ENCODE data around the gene FLVCR1.
"Not testable (repeated sequence)": the region's sequence is repeated elsewhere in the genome, so short reads cannot be mapped to it uniquely, and the experiment has no call there.

Gene FLVCR1

GRCh38 chr1:212862111-212862690 is 4.1 kb downstream of the FLVCR1 start:
- 100% methylated on average over 2 of the region's 2 CpGs for WGBS
- Histone ChIP-seq H3K4me3 (ENCODE audit: insufficient read depth in 1 of 2, low read depth in 1 of 2, low read length in 2 of 2) (no peak overlapping the region), H2BK15ac (ENCODE audit: low read depth, poor library complexity, severe bottlenecking) (no peak overlapping the region), H3K9ac (ENCODE audit: low read length) (no peak overlapping the region), H3K27me3 (ENCODE audit: control insufficient read depth in 1 of 2, insufficient read depth in 1 of 2, low read length in 2 of 2) (no peaks in the 10 kb centered on the region), H4K8ac (ENCODE audit: low read length) (no peak overlapping the region), H3K4me1 (ENCODE audit: control insufficient read depth, insufficient read depth, low read depth, low read length) (peaks cover 10% of the 10 kb centered on the region), H3K23ac (ENCODE audit: low read length in 2 of 2) (no peak overlapping the region), H3K79me1 (replicated peaks; ENCODE audit: low read length, poor library complexity, severe bottlenecking) (peaks cover 13% of the 10 kb centered on the region), H3K18ac (ENCODE audit: low read depth in 1 of 2, low read length in 2 of 2) (no peak overlapping the region), H4K91ac (ENCODE audit: low read length) (no peak overlapping the region), H3K4me2 (ENCODE audit: low read length, poor library complexity, severe bottlenecking) (no peak overlapping the region), H2BK5ac (ENCODE audit: low read depth, low read length, poor library complexity, severe bottlenecking) (no peak overlapping the region), H2AFZ (ENCODE audit: low read depth, low read length) (no peak overlapping the region), H3K9me3 (ENCODE audit: control insufficient read depth, low read length) (no peaks in the 10 kb centered on the region), H2BK120ac (ENCODE audit: low read depth, low read length) (no peak overlapping the region), H3K36me3 (ENCODE audit: control insufficient read depth in 1 of 2, insufficient read depth in 2 of 2, low read depth in 1 of 2, low read length in 2 of 2) (peaks cover 0 to 28% of the 10 kb centered on the region in 2 experiments), H3K14ac (ENCODE audit: low read length in 2 of 2) (no peak overlapping the region), H2AK5ac (ENCODE audit: low read length, severe bottlenecking) (no peak overlapping the region), H2BK12ac (ENCODE audit: low read length in 2 of 2) (no peak overlapping the region), H3K4ac (ENCODE audit: low read depth in 1 of 2, low read length in 2 of 2) (no peak overlapping the region), H3K27ac (ENCODE audit: low read length, poor library complexity, severe bottlenecking) (no peak overlapping the region)
- no peak for DNase-seq

GRCh38 chr1:212863345-212863744 is 5.3 kb downstream of the FLVCR1 start:
- H3K18ac ChIP-seq (ENCODE audit: low read depth in 1 of 2, low read length in 2 of 2); H2AK5ac ChIP-seq (ENCODE audit: low read length, severe bottlenecking); H2BK12ac ChIP-seq (ENCODE audit: low read length in 2 of 2); H3K27me3 ChIP-seq (ENCODE audit: control insufficient read depth in 1 of 2, insufficient read depth in 1 of 2, low read length in 2 of 2); H4K8ac ChIP-seq (ENCODE audit: low read length); H2BK15ac ChIP-seq (ENCODE audit: low read depth, poor library complexity, severe bottlenecking); H3K9me3 ChIP-seq (ENCODE audit: control insufficient read depth, low read length); H3K4ac ChIP-seq (ENCODE audit: low read depth in 1 of 2, low read length in 2 of 2); H3K4me3 ChIP-seq (ENCODE audit: insufficient read depth in 1 of 2, low read depth in 1 of 2, low read length in 2 of 2); H4K91ac ChIP-seq (ENCODE audit: low read length); H3K9ac ChIP-seq (ENCODE audit: low read length); H2BK5ac ChIP-seq (ENCODE audit: low read depth, low read length, poor library complexity, severe bottlenecking); H2BK120ac ChIP-seq (ENCODE audit: low read depth, low read length); H3K4me1 ChIP-seq (ENCODE audit: control insufficient read depth, insufficient read depth, low read depth, low read length); DNase-seq; H3K27ac ChIP-seq (ENCODE audit: low read length, poor library complexity, severe bottlenecking); H3K23ac ChIP-seq (ENCODE audit: low read length in 2 of 2); H2AFZ ChIP-seq (ENCODE audit: low read depth, low read length); H3K4me2 ChIP-seq (ENCODE audit: low read length, poor library complexity, severe bottlenecking); H3K14ac ChIP-seq (ENCODE audit: low read length in 2 of 2): not testable (repeated sequence)
- peaks cover 13% of the 10 kb centered on the region for H3K79me1 ChIP-seq (replicated peaks; ENCODE audit: low read length, poor library complexity, severe bottlenecking)
- peaks cover 4 to 29% of the 10 kb centered on the region in 2 experiments for H3K36me3 ChIP-seq (ENCODE audit: control insufficient read depth in 1 of 2, insufficient read depth in 2 of 2, low read depth in 1 of 2, low read length in 2 of 2)
- WGBS, result 94% methylated on average over 4 of the region's 10 CpGs

- no peak overlapping the region for H4K91ac ChIP-seq (ENCODE audit: low read length)
- no peak overlapping the region for H2BK120ac ChIP-seq (ENCODE audit: low read depth, low read length)
- no peak overlapping the region for H3K4ac ChIP-seq (ENCODE audit: low read depth in 1 of 2, low read length in 2 of 2)
- no peak overlapping the region for H3K9ac ChIP-seq (ENCODE audit: low read length)
- WGBS, result 97% methylated on average over 4 of the region's 4 CpGs
- no peak overlapping the region for H3K4me3 ChIP-seq (ENCODE audit: insufficient read depth in 1 of 2, low read depth in 1 of 2, low read length in 2 of 2)
- peaks cover 4 to 30% of the 10 kb centered on the region in 2 experiments for H3K36me3 ChIP-seq (ENCODE audit: control insufficient read depth in 1 of 2, insufficient read depth in 2 of 2, low read depth in 1 of 2, low read length in 2 of 2)
- H3K18ac ChIP-seq (ENCODE audit: low read depth in 1 of 2, low read length in 2 of 2), result no peak overlapping the region
- no peaks in the 10 kb centered on the region for H3K9me3 ChIP-seq (ENCODE audit: control insufficient read depth, low read length)
- peaks cover 13% of the 10 kb centered on the region for H3K79me1 ChIP-seq (replicated peaks; ENCODE audit: low read length, poor library complexity, severe bottlenecking)
- DNase-seq, result no peak
- H3K27ac ChIP-seq (ENCODE audit: low read length, poor library complexity, severe bottlenecking), result no peak overlapping the region
- H4K8ac ChIP-seq (ENCODE audit: low read length), result no peak overlapping the region
- H3K27me3 ChIP-seq (ENCODE audit: control insufficient read depth in 1 of 2, insufficient read depth in 1 of 2, low read length in 2 of 2), result no peaks in the 10 kb centered on the region
- no peak overlapping the region for H2AK5ac ChIP-seq (ENCODE audit: low read length, severe bottlenecking)
- H2AFZ ChIP-seq (ENCODE audit: low read depth, low read length), result no peak overlapping the region
- no peak overlapping the region for H3K14ac ChIP-seq (ENCODE audit: low read length in 2 of 2)
- H2BK5ac ChIP-seq (ENCODE audit: low read depth, low read length, poor library complexity, severe bottlenecking), result no peak overlapping the region
- H3K4me2 ChIP-seq (ENCODE audit: low read length, poor library complexity, severe bottlenecking), result no peak overlapping the region
- peaks cover 4% of the 10 kb centered on the region for H3K4me1 ChIP-seq (ENCODE audit: control insufficient read depth, insufficient read depth, low read depth, low read length)
- peak overlapping the region in 1 of 2 experiments; percentile 50 for H3K23ac ChIP-seq (ENCODE audit: low read length in 2 of 2)
- no peak overlapping the region for H2BK12ac ChIP-seq (ENCODE audit: low read length in 2 of 2)
- no peak overlapping the region for H2BK15ac ChIP-seq (ENCODE audit: low read depth, poor library complexity, severe bottlenecking)
Measured at GRCh38 chr1:212864201-212864600, 6.1 kb downstream of the FLVCR1 start.

- Histone ChIP-seq H2BK5ac (ENCODE audit: low read depth, low read length, poor library complexity, severe bottlenecking) (no peak overlapping the region), H3K79me1 (replicated peaks; ENCODE audit: low read length, poor library complexity, severe bottlenecking) (peaks cover 13% of the 10 kb centered on the region), H3K4me2 (ENCODE audit: low read length, poor library complexity, severe bottlenecking) (no peak overlapping the region), H2BK15ac (ENCODE audit: low read depth, poor library complexity, severe bottlenecking) (no peak overlapping the region), H3K27ac (ENCODE audit: low read length, poor library complexity, severe bottlenecking) (no peak overlapping the region), H2BK12ac (ENCODE audit: low read length in 2 of 2) (no peak overlapping the region), H2AFZ (ENCODE audit: low read depth, low read length) (no peak overlapping the region), H2BK120ac (ENCODE audit: low read depth, low read length) (no peak overlapping the region), H3K4ac (ENCODE audit: low read depth in 1 of 2, low read length in 2 of 2) (no peak overlapping the region), H3K14ac (ENCODE audit: low read length in 2 of 2) (no peak overlapping the region), H3K36me3 (ENCODE audit: control insufficient read depth in 1 of 2, insufficient read depth in 2 of 2, low read depth in 1 of 2, low read length in 2 of 2) (peaks cover 4 to 39% of the 10 kb centered on the region in 2 experiments), H3K27me3 (ENCODE audit: control insufficient read depth in 1 of 2, insufficient read depth in 1 of 2, low read length in 2 of 2) (no peaks in the 10 kb centered on the region), H3K4me1 (ENCODE audit: control insufficient read depth, insufficient read depth, low read depth, low read length) (no peaks in the 10 kb centered on the region), H3K4me3 (ENCODE audit: insufficient read depth in 1 of 2, low read depth in 1 of 2, low read length in 2 of 2) (no peak overlapping the region), H2AK5ac (ENCODE audit: low read length, severe bottlenecking) (no peak overlapping the region), H3K18ac (ENCODE audit: low read depth in 1 of 2, low read length in 2 of 2) (no peak overlapping the region), H3K23ac (ENCODE audit: low read length in 2 of 2) (no peak overlapping the region), H3K9me3 (ENCODE audit: control insufficient read depth, low read length) (no peaks in the 10 kb centered on the region), H4K8ac (ENCODE audit: low read length) (no peak overlapping the region), H3K9ac (ENCODE audit: low read length) (no peak overlapping the region), H4K91ac (ENCODE audit: low read length) (no peak overlapping the region)
- WGBS, result no CpG with 5 or more reads among the region's 1 CpG
- no peak for DNase-seq
Measured at GRCh38 chr1:212867192-212867591, 9.1 kb downstream of the FLVCR1 start.

Measured in mesenchymal stem cell (in vitro differentiated cells and primary cell).